ENCODE results near the gene SULT6B1.

The SULT6B1 gene

DNA sequence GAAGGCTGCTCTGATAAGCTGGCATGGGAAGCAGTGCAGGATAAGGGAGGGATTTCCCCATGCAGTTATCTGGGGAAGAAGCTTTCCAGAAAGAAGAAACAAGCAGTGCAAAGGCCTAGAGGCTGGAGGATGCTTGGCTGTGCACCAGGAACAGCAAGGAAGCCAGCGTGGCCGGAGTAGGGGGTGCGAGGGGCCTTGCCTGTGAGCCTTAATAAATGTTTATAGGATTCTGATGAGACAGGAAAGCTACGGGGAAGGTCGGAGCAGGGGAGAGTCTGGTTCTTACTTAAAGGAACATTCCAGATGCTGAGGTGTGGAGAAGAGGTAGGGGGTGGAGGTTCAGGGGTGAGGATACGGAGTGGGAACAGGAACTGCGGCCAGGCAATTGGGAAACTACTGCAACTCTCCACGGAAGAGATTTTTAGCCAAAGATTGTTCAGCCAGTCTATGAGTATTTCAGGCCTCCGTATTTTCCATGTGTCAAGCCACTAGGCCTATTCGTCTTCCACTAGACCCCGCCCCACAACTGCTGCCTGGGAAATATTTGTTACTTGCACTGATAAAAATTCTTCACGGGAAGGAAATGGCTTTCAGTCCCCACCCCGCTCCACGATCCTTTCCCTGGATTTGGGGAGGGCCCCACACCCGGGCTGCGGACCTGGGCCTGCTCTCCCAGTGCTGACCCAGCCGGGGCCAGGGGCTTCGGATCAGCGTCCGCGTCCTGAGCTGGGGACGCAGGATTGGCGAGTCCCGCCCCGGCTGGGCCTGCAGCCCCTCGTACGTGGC lies 32.2 kb downstream of the SULT6B1 start (continued):
- TF ChIP-seq, protein P1, sequence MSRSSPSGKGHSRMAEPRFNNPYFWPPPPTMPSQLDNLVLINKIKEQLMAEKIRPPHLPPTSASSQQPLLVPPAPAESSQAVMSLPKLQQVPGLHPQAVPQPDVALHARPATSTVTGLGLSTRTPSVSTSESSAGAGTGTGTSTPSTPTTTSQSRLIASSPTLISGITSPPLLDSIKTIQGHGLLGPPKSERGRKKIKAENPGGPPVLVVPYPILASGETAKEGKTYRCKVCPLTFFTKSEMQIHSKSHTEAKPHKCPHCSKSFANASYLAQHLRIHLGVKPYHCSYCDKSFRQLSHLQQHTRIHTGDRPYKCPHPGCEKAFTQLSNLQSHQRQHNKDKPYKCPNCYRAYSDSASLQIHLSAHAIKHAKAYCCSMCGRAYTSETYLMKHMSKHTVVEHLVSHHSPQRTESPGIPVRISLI (tag by site-specific recombination; IDR thresholded peaks at IDR 0.05), result no peak
- TF ChIP-seq ZNF544 (tag by site-specific recombination; IDR thresholded peaks at IDR 0.05) (no peak), ZNF707 (tag by site-specific recombination; IDR thresholded peaks at IDR 0.05) (no peak), ZFP37 (tag by site-specific recombination; IDR thresholded peaks at IDR 0.05) (no peak), ZXDB (tag by site-specific recombination; IDR thresholded peaks at IDR 0.05) (0 out of 2 replicates have a peak, but pooled peaks have one; percentile 40), ZNF341 (tag by site-specific recombination; IDR thresholded peaks at IDR 0.05; ENCODE audit: low read depth) (peak; percentile 51), ZNF558 (tag by site-specific recombination; IDR thresholded peaks at IDR 0.05) (no peak), ZFP69B (tag by site-specific recombination; IDR thresholded peaks at IDR 0.05) (peak; percentile 67; the same call in 1 of the 2 replicates), ZNF16 (tag by site-specific recombination; IDR thresholded peaks at IDR 0.05; ENCODE audit: low read depth) (no peak), ZNF394 (tag by site-specific recombination; IDR thresholded peaks at IDR 0.05; ENCODE audit: borderline replicate concordance) (0 out of 2 replicates have a peak, but pooled peaks have one; percentile 15), ZNF155 (tag by site-specific recombination; IDR thresholded peaks at IDR 0.05) (no peak)
- TF ChIP-seq, protein P2, sequence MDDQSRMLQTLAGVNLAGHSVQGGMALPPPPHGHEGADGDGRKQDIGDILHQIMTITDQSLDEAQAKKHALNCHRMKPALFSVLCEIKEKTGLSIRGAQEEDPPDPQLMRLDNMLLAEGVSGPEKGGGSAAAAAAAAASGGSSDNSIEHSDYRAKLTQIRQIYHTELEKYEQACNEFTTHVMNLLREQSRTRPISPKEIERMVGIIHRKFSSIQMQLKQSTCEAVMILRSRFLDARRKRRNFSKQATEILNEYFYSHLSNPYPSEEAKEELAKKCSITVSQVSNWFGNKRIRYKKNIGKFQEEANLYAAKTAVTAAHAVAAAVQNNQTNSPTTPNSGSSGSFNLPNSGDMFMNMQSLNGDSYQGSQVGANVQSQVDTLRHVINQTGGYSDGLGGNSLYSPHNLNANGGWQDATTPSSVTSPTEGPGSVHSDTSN (CRISPR knock-in tag; IDR thresholded peaks at IDR 0.05), result peak; percentile 47; the same call in 1 of the 2 replicates
- TF ChIP-seq, protein P3, sequence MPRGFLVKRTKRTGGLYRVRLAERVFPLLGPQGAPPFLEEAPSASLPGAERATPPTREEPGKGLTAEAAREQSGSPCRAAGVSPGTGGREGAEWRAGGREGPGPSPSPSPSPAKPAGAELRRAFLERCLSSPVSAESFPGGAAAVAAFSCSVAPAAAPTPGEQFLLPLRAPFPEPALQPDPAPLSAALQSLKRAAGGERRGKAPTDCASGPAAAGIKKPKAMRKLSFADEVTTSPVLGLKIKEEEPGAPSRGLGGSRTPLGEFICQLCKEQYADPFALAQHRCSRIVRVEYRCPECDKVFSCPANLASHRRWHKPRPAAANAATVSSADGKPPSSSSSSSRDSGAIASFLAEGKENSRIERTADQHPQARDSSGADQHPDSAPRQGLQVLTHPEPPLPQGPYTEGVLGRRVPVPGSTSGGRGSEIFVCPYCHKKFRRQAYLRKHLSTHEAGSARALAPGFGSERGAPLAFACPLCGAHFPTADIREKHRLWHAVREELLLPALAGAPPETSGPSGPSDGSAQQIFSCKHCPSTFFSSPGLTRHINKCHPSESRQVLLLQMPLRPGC (tag by site-specific recombination; IDR thresholded peaks at IDR 0.05), result no peak

DNA sequence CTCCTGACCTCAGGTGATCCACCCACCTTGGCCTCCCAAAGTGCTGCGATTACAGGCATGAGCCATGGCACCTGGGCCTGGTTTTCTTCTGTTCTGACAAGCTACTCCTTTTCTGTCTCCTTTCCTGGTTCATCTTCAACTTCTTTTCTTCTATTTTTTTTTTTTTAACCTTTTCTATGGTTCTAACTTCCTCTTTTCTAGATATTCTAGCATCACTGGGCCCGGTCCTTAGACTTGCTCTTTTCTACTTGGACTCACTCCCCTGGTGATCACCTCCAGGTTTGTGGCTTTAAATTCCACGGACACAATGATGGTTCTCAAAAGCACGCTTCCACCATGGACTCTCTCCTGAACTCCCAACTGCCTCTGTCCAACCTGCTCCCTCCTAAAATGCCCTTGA lies 33.7 kb downstream of the SULT6B1 start:
- ChIA-PET CTCF (interaction anchor here (0.9 to 4.1 kb wide), 2 partner anchors 10 to 14 kb away, joined by 3 to 22 read pairs; no protein-coding TSS in a partner anchor), POLR2A (no interaction called here)
- peaks cover 3 to 8% of the 10 kb centered on the region in 2 experiments; a peak in 2 of 3 replicates for H3K36me3 ChIP-seq (ENCODE audit: control insufficient read depth in 2 of 2, insufficient read depth in 1 of 2, low read length in 2 of 2)
- peaks cover 19% of the 10 kb centered on the region for H3K4me1 ChIP-seq (ENCODE audit: control insufficient read depth, insufficient read depth, low read length)
- H3K4me3 ChIP-seq (ENCODE audit: low read depth, low read length), result no peak overlapping the region
- H3K9me3 ChIP-seq (ENCODE audit: control insufficient read depth, insufficient read depth, low read depth, low read length), result no peaks in the 10 kb centered on the region
- no peak for TF ChIP-seq ZNF473 (tag by site-specific recombination; IDR thresholded peaks at IDR 0.05)
- TF ChIP-seq KLF16 (tag by site-specific recombination; IDR thresholded peaks at IDR 0.05), result no peak
- TF ChIP-seq ZNF626 (tag by site-specific recombination; IDR thresholded peaks at IDR 0.05), result no peak
- TF ChIP-seq ZNF426 (tag by site-specific recombination; IDR thresholded peaks at IDR 0.05), result no peak
- TF ChIP-seq ZNF23 (tag by site-specific recombination; IDR thresholded peaks at IDR 0.05; ENCODE audit: borderline replicate concordance), result no peak
- no peak for TF ChIP-seq ZNF114 (tag by site-specific recombination; IDR thresholded peaks at IDR 0.05)
- no peak for TF ChIP-seq GLIS1 (tag by site-specific recombination; IDR thresholded peaks at IDR 0.05)
- TF ChIP-seq ZNF248 (tag by site-specific recombination; IDR thresholded peaks at IDR 0.05), result no peak
- no peak for TF ChIP-seq ZNF654 (tag by site-specific recombination; IDR thresholded peaks at IDR 0.05; ENCODE audit: low read depth)
- TF ChIP-seq, protein P2 (CRISPR knock-in tag; IDR thresholded peaks at IDR 0.05), result no peak
- TF ChIP-seq ZFP3 (tag by site-specific recombination; IDR thresholded peaks at IDR 0.05; ENCODE audit: low read depth), result no peak
- no peak for TF ChIP-seq YY1 (tag by site-specific recombination; IDR thresholded peaks at IDR 0.05)
- no peak for TF ChIP-seq REPIN1 (tag by site-specific recombination; IDR thresholded peaks at IDR 0.05; ENCODE audit: low read depth)
- TF ChIP-seq, protein P4, sequence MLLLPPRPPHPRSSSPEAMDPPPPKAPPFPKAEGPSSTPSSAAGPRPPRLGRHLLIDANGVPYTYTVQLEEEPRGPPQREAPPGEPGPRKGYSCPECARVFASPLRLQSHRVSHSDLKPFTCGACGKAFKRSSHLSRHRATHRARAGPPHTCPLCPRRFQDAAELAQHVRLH (tag by site-specific recombination; IDR thresholded peaks at IDR 0.05), result no peak
- TF ChIP-seq ZNF341 (tag by site-specific recombination; IDR thresholded peaks at IDR 0.05; ENCODE audit: low read depth), result no peak
- H3K27ac ChIP-seq (ENCODE audit: extremely low read depth, low read depth, low read length), result no peak overlapping the region

All from HEK293 (cell line).